Activated CD4-positive, alpha-beta memory T cell treated with anti-CD3 and anti-CD28 coated beads for 36 hours (primary cell): ENCODE measurements around the gene WNT3. TPM values are rescaled to one million over a fixed set of nuclear protein-coding genes. Genes with fewer than 3 reads are reported as not detected.
"Not testable (repeated sequence)": the region's sequence is repeated elsewhere in the genome, so short reads cannot be mapped to it uniquely, and the experiment has no call there.

Experiments used
- CTCF ChIA-PET: fragments of 350-600 bp; sonication (Branson Sonifier 250); formaldehyde crosslinking; loops from one replicate; lab custom pipeline; 2021; ENCODE audit warnings: antibody characterized with exemption, inconsistent platforms; lab: Charles Lee
- POLR2A ChIA-PET: fragments of 350-600 bp; sonication (Branson Sonifier 250); formaldehyde crosslinking; loops from one replicate; lab custom pipeline; 2021; ENCODE audit warnings: antibody characterized with exemption; lab: Charles Lee
- DNase-seq: peaks from one replicate; pipeline ENCODE4 v3.0.0-alpha.2; 2020
- H3K27ac Mint-ChIP-seq: one replicate; pipeline ENCODE4 v1.8.0; 2021; ENCODE audit warnings: mixed read lengths
- H3K27me3 Mint-ChIP-seq: one replicate; pipeline ENCODE4 v1.8.0; 2021; ENCODE audit warnings: mixed read lengths
- H3K36me3 Mint-ChIP-seq: one replicate; pipeline ENCODE4 v1.8.0; 2021; ENCODE audit warnings: mixed read lengths
- H3K4me1 Mint-ChIP-seq: one replicate; pipeline ENCODE4 v1.8.0; 2021; ENCODE audit warnings: low read depth, mixed read lengths
- H3K4me3 Mint-ChIP-seq: one replicate; pipeline ENCODE4 v1.8.0; 2021; ENCODE audit warnings: mild to moderate bottlenecking, mixed read lengths
- H3K9me3 Mint-ChIP-seq: one replicate; pipeline ENCODE4 v1.8.0; 2021; ENCODE audit warnings: mixed read lengths
- intact Hi-C: fragments of 100-400 bp; cut with micrococcal nuclease; formaldehyde crosslinking; loops from one replicate; pipeline ENCODE4 v1.15.1; 2023
- total RNA-seq, 2 experiments: library from RNA; stranded (reverse); gene quantifications; one replicate each; pipeline ENCODE4 v1.2.3, GENCODE V29; 2021

The WNT3 gene
- total RNA-seq, 2 experiments from 2014 or later, result 0.12 to 0.19 TPM

- CTCF ChIA-PET, result no interaction called here
- no peak overlapping the region for H3K4me3 Mint-ChIP-seq
- H3K9me3 Mint-ChIP-seq, result no peaks in the 10 kb centered on the region
- intact Hi-C loops, result no loop called here
- POLR2A ChIA-PET, result no interaction called here
- peaks cover 5% of the 10 kb centered on the region for H3K4me1 Mint-ChIP-seq
- no peak overlapping the region for H3K27ac Mint-ChIP-seq
- DNase-seq, result no peak
- H3K27me3 Mint-ChIP-seq, result peaks cover 29% of the 10 kb centered on the region
- no peaks in the 10 kb centered on the region for H3K36me3 Mint-ChIP-seq
These were observed 42.0 kb downstream of the WNT3 start for GRCh38 chr17:46776298-46777005.

GRCh38 chr17:46774108-46774737, 44.3 kb downstream of the WNT3 start:
- Mint-ChIP-seq H3K27me3 (peaks cover 41% of the 10 kb centered on the region), H3K4me3 (no peak overlapping the region), H3K36me3 (no peaks in the 10 kb centered on the region), H3K9me3 (no peaks in the 10 kb centered on the region), H3K27ac (no peak overlapping the region), H3K4me1 (peaks cover 11% of the 10 kb centered on the region)
- intact Hi-C loops, result loop anchor here (5.0 kb wide), 1 partner anchor 43 kb away; the partner anchor contains the start of gene WNT3
- POLR2A ChIA-PET, result no interaction called here
- CTCF ChIA-PET, result no interaction called here
- DNase-seq, result no peak

- H3K4me3 Mint-ChIP-seq, result no peak overlapping the region
- H3K9me3 Mint-ChIP-seq, result no peaks in the 10 kb centered on the region
- H3K27me3 Mint-ChIP-seq, result peaks cover 43% of the 10 kb centered on the region
- DNase-seq, result no peak
- no peaks in the 10 kb centered on the region for H3K36me3 Mint-ChIP-seq
- intact Hi-C loops, result loop anchor here (5.0 kb wide), 1 partner anchor 44 kb away; the partner anchor contains the start of gene WNT3
- ChIA-PET CTCF (no interaction called here), POLR2A (no interaction called here)
- H3K27ac Mint-ChIP-seq, result no peak overlapping the region
- H3K4me1 Mint-ChIP-seq, result peaks cover 11% of the 10 kb centered on the region
These were observed 44.8 kb downstream of the WNT3 start for GRCh38 chr17:46773676-46774075.

- no peak for DNase-seq
- Mint-ChIP-seq H3K9me3 (no peaks in the 10 kb centered on the region), H3K36me3 (no peaks in the 10 kb centered on the region), H3K4me3 (no peak overlapping the region), H3K27ac (no peak overlapping the region), H3K27me3 (peaks cover 46% of the 10 kb centered on the region), H3K4me1 (peaks cover 11% of the 10 kb centered on the region)
- CTCF ChIA-PET, result no interaction called here
- intact Hi-C loops, result loop anchor here (5.0 kb wide), 1 partner anchor 44 kb away; the partner anchor contains the start of gene WNT3
- POLR2A ChIA-PET, result interaction anchor here (0.6 kb wide), 1 partner anchor 881 kb away, joined by 4 read pairs; no protein-coding TSS in a partner anchor
These were observed 45.3 kb downstream of the WNT3 start for GRCh38 chr17:46773221-46773605.

GRCh38 chr17:46772475-46773220, 45.8 kb downstream of the WNT3 start:
- H3K4me3 Mint-ChIP-seq, result peak overlapping the region; percentile 74
- peaks cover 43% of the 10 kb centered on the region for H3K27me3 Mint-ChIP-seq
- no peak for DNase-seq
- CTCF ChIA-PET, result no interaction called here
- intact Hi-C loops, result loop anchor here (5.0 kb wide), 1 partner anchor 45 kb away; the partner anchor contains the start of gene WNT3
- POLR2A ChIA-PET, result interaction anchor here (0.6 kb wide), 1 partner anchor 882 kb away, joined by 4 read pairs; no protein-coding TSS in a partner anchor
- peaks cover 11% of the 10 kb centered on the region for H3K4me1 Mint-ChIP-seq
- H3K36me3 Mint-ChIP-seq, result no peaks in the 10 kb centered on the region
- H3K27ac Mint-ChIP-seq, result no peak overlapping the region
- H3K9me3 Mint-ChIP-seq, result no peaks in the 10 kb centered on the region

GRCh38 chr17:46771561-46772474, 46.7 kb downstream of the WNT3 start:
- CTCF ChIA-PET, result no interaction called here
- H3K27me3 Mint-ChIP-seq, result peaks cover 43% of the 10 kb centered on the region
- peaks cover 11% of the 10 kb centered on the region for H3K4me1 Mint-ChIP-seq
- H3K9me3 Mint-ChIP-seq, result no peaks in the 10 kb centered on the region
- H3K4me3 Mint-ChIP-seq, result peak overlapping the region; percentile 74
- no peak overlapping the region for H3K27ac Mint-ChIP-seq
- POLR2A ChIA-PET, result no interaction called here
- intact Hi-C loops, result loop anchor here (5.0 kb wide), 1 partner anchor 45 kb away; the partner anchor contains the start of gene WNT3
- H3K36me3 Mint-ChIP-seq, result no peaks in the 10 kb centered on the region
- DNase-seq, result peak; percentile 32

GRCh38 chr17:46770818-46771560, 47.5 kb downstream of the WNT3 start:
- peak; percentile 35 for DNase-seq
- H3K9me3 Mint-ChIP-seq, result no peaks in the 10 kb centered on the region
- H3K4me1 Mint-ChIP-seq, result peaks cover 11% of the 10 kb centered on the region
- H3K27me3 Mint-ChIP-seq, result peaks cover 43% of the 10 kb centered on the region
- POLR2A ChIA-PET, result no interaction called here
- no peaks in the 10 kb centered on the region for H3K36me3 Mint-ChIP-seq
- CTCF ChIA-PET, result no interaction called here
- no peak overlapping the region for H3K27ac Mint-ChIP-seq
- intact Hi-C loops, result loop anchor here (5.0 kb wide), 1 partner anchor 46 kb away; the partner anchor contains the start of gene WNT3
- peak overlapping the region; percentile 43 for H3K4me3 Mint-ChIP-seq

GRCh38 chr17:46770439-46770817, 48.1 kb downstream of the WNT3 start:
- CTCF ChIA-PET, result no interaction called here
- POLR2A ChIA-PET, result no interaction called here
- Mint-ChIP-seq H3K9me3 (no peaks in the 10 kb centered on the region), H3K4me1 (peaks cover 11% of the 10 kb centered on the region), H3K27ac (no peak overlapping the region), H3K27me3 (peaks cover 43% of the 10 kb centered on the region), H3K36me3 (no peaks in the 10 kb centered on the region), H3K4me3 (peak overlapping the region; percentile 43)
- intact Hi-C loops, result loop anchor here (5.0 kb wide), 1 partner anchor 47 kb away; the partner anchor contains the start of gene WNT3
- DNase-seq, result no peak

GRCh38 chr17:46769531-46770438, 48.7 kb downstream of the WNT3 start:
- peaks cover 11% of the 10 kb centered on the region for H3K4me1 Mint-ChIP-seq
- H3K9me3 Mint-ChIP-seq, result no peaks in the 10 kb centered on the region
- H3K27ac Mint-ChIP-seq, result no peak overlapping the region
- ChIA-PET POLR2A (no interaction called here), CTCF (interaction anchor here (0.7 kb wide), 1 partner anchor 1954 kb away, joined by 3 read pairs; no protein-coding TSS in a partner anchor)
- no peak overlapping the region for H3K4me3 Mint-ChIP-seq
- intact Hi-C loops, result loop anchor here (5.0 kb wide), 1 partner anchor 48 kb away; the partner anchor contains the start of gene WNT3
- no peak for DNase-seq
- peaks cover 39% of the 10 kb centered on the region for H3K27me3 Mint-ChIP-seq
- no peaks in the 10 kb centered on the region for H3K36me3 Mint-ChIP-seq

GRCh38 chr17:46768896-46769295, 49.6 kb downstream of the WNT3 start:
- H3K4me1 Mint-ChIP-seq, result peaks cover 11% of the 10 kb centered on the region
- POLR2A ChIA-PET, H3K4me3 Mint-ChIP-seq, H3K36me3 Mint-ChIP-seq, H3K9me3 Mint-ChIP-seq, DNase-seq, H3K27ac Mint-ChIP-seq, intact Hi-C loops: not testable (repeated sequence)
- CTCF ChIA-PET, result interaction anchor here (0.6 to 0.7 kb wide), 2 partner anchors 16 to 1955 kb away, joined by 3 read pairs; no protein-coding TSS in a partner anchor
- H3K27me3 Mint-ChIP-seq, result peaks cover 34% of the 10 kb centered on the region
